ENCODE results near the gene NEIL3. TPM values are rescaled to one million over a fixed set of nuclear protein-coding genes. Genes with fewer than 3 reads are reported as not detected.

NEIL3 gene
- total and polyA plus RNA-seq, 2 of the 8 experiments (the other 6 are each of a cell fraction or from before 2014, with no cell fraction given): 5.5 to 11.0 TPM

DNA sequence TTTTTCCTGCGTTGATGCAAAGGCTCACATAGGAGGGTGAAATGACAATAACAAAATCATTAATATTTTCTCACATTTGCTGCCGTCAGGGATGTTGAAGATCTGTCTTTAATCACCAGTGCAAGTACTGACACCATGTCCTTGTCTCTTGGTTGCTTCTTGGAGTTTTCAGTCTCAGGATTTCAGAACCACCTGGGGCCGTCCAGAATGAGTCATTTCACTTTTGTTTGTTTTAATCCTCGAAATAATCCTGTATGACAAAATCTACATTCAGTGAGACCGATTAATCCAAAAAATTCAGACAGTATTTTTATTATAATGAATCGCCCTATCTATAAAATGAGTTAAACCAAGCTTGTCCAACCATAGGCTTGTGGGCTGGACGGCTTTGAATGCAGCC lies 47.2 kb downstream of the NEIL3 start (continued):
- TF ChIP-seq CHD7 (IDR thresholded peaks at IDR 0.05; ENCODE audit: insufficient replicate concordance, low read length): no peak
- TF ChIP-seq CTBP2 (IDR thresholded peaks at IDR 0.05; ENCODE audit: borderline replicate concordance, insufficient read depth, insufficient read length, low read length): no peak
- TF ChIP-seq GTF2F1 (IDR thresholded peaks at IDR 0.05; ENCODE audit: borderline replicate concordance, low read depth, low read length): no peak
- no peak for TF ChIP-seq KDM1A (IDR thresholded peaks at IDR 0.05; ENCODE audit: borderline replicate concordance, low read length)
- TF ChIP-seq, protein P1, sequence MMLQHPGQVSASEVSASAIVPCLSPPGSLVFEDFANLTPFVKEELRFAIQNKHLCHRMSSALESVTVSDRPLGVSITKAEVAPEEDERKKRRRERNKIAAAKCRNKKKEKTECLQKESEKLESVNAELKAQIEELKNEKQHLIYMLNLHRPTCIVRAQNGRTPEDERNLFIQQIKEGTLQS (IDR thresholded peaks at IDR 0.05; ENCODE audit: insufficient read depth, low read depth, low read length): no peak
- no peak for TF ChIP-seq FOSL1 (IDR thresholded peaks at IDR 0.05; ENCODE audit: insufficient read depth, low read depth, low read length)
- no peak for TF ChIP-seq RNF2 (IDR thresholded peaks at IDR 0.05; ENCODE audit: borderline replicate concordance, low read depth, low read length, missing control alignments, poor library complexity, severe bottlenecking)
- no peak for TF ChIP-seq CEBPB (IDR thresholded peaks at IDR 0.05; ENCODE audit: low read depth, low read length)
- no peak for TF ChIP-seq CREB1 (IDR thresholded peaks at IDR 0.05)

All from H1 (cell line).